RPMI8226 (cell line): Measurements from ENCODE around the gene TBCD.

Experiments used
- DNase-seq: peaks from one replicate; pipeline ENCODE4 v3.0.0-alpha.2; 2015

Gene TBCD

GRCh38 chr17:82872591-82873520, 121.0 kb downstream of the TBCD start:
- DNase-seq = no peak

DNA sequence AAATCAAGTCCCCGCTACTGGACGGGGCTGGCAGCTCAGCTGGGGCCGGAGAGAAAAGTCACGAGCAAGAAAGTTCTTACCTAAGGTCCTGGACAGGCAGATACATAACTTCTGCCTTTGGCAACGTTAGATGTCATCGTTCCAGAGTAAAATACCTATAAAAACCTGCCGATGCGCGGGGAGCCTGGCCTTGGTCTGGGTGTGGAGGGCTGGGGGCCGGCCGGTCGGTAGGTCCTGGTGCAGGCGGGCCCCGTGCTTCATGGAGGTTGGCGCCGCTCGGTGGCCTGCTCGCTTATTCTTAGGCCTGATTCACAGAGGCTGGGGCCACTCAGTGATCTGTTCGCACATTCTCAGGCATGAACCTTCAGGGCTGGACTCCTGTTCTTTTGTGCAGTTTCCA, 121.7 kb downstream of the TBCD start:
- no peak for DNase-seq

DNA sequence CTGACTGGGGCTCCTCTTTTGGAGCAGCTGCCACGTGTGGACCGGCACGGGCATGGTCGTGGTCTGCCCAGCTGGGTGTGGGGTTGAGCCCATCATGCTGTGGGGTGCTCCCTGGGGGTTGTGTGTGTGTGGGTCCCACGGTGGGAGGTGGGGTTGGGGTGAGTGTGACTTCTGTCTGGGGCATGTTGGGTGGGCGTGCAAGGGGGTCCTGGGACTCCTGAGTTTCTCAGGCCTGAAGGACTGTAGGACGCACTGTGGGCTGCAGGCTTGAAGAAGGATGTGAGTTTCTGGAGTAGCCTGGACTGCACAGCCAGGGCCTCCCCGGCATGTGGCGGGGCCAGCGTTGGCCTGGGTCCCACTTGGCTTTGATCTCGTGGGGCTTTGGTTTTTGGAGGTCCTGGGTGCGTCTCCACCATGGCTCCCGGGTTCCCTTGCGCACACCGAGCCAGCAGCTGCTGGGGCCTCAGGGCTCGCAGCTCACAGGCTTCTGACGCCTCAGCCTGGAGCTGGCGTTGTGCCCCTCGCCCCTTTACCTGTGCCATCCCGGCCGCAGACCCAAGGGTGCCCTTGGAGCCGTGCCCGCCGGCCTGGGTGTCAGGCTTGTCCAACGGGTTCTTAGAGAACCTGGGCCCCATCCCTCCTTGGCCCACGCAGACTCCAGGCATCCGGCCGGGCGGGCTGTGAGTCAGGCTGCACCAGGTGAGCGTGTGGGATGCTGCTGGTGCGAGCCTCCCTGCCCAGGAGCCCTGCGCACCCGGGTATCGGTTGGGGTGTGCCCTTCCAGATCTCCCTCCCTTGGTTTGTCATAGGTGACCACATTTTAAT, 122.4 kb downstream of the TBCD start:
- no peak for DNase-seq

- no peak for DNase-seq
These were observed 123.6 kb downstream of the TBCD start for GRCh38 chr17:82875407-82875856.

DNA sequence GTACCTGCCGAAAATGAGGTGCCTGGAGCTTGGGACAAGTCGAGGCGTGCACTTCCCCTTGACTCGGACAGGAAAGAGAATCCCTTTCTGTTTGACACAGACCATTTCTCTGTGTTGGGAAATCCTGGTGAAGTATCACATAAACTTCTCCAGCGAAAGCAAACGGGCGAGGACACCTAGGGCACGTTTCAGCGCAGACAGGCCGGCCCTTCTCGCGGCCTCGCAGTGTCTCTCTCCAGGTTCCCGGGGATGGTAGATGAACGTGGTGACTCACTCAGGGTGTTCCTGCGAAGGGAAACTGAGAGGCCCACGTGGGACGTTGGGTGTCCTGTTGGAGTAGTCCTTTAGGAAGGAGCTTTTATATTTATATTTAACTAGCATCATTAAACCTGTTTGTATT, 124.3 kb downstream of the TBCD start:
- DNase-seq = no peak

- no peak for DNase-seq
These were observed 124.9 kb downstream of the TBCD start for GRCh38 chr17:82876602-82877379.

DNA sequence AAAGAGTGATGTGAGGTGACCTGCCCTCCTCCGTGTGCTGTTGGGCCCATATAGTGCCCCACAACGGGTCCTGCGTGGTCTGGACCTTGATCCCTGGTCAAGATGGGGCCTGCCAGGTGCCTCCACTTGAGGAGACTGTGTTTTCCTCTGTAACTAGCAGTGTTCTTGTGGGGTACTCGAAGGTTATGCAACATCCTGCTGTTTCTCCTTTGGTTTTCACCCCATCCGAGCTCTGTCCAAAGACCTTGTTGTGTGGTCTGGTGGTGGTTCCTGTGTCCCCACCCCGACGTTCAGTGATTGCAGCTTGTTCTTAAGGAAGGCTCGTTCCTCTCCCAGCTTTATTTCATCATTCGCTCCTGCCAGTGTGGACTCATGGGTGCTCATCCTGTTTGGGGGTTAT, 126.7 kb downstream of the TBCD start:
- no peak for DNase-seq

DNA sequence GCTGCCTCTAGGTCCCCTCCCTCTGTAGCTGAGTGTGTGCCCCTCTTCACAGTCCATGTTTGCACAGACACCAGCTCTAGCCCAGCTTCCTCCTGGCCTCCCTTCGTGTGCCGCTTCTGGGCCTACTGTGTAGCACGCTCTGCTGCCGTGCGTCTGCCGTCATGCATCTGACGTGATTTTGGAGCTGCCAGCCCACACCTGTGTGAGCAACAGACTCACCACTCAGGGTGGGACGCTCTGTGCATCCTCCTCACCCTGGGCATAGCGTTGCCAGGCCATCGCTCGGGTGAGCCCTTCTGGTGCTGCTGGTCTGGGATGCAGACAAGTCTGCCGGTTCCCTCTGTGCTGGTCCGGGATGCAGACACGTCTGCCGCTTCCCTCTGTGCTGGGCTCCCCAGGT, 127.4 kb downstream of the TBCD start:
- DNase-seq = no peak

GRCh38 chr17:82880620-82881323, 128.9 kb downstream of the TBCD start:
- DNase-seq = no peak

DNA sequence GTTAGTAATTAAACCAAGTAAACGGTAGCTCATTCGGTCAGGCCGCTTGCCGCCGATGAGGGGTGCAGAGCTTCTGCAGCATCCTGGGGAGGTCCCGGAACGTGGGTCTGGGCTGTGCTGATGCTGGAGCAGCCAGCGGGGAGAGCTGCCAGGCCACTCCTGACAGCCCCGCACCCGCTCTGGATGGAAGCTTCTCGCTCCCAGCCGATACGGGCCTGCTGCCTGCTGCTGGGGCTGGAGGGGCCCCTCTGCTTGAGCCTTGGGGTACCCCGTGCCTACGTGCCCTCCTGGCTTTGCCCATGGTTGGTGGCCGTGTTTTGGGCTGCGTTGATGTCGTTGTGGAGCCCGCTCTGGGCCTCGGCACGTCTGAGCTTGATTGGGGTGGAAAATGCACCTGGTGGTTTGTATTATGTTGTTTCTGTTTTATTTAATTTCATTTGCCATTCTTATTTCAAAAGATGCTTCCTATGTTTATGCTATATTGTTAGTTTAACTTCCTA, 129.5 kb downstream of the TBCD start:
- DNase-seq = no peak

DNA sequence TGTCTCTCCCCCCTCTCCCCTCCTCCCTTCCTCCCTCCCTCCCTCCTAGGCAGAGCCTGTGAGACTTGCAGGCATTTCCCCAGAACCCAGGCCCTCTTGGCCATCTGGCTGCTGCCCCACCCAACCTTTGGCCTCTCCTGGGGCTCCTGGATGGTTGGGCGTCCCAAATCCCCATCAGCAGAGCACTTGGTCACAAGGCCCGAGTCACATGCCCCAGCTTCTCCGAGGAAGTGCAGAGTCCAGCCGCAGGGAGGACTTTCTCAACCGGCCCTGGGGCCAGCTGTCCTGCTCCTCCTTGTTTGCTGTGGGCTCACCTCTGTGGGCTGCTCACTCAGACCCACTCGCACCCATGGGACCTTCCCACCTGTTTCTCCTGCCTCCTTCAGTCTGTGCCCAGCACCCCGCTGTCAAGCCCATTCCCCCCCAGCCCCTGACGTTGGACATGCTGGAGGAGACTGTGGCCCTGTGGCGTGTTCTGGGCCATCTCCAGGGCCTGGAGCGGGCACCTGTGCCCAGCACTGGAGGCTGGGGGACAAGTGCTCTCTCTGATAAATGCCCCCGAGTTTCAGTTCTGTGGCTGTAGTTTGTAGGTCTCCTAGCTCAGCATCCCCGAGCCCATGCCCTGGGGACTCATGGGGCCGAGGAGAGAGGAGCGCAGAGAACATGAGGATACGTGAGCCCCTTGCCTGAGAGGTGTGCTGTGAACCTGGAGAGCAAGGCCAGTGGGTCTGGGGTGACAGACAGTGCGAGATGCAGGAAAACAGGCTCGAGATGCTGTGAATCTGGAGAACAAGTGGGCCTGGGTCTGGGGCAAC, 130.2 kb downstream of the TBCD start:
- no peak for DNase-seq

- no peak for DNase-seq
These were observed 131.0 kb downstream of the TBCD start for GRCh38 chr17:82882715-82883418.

DNA sequence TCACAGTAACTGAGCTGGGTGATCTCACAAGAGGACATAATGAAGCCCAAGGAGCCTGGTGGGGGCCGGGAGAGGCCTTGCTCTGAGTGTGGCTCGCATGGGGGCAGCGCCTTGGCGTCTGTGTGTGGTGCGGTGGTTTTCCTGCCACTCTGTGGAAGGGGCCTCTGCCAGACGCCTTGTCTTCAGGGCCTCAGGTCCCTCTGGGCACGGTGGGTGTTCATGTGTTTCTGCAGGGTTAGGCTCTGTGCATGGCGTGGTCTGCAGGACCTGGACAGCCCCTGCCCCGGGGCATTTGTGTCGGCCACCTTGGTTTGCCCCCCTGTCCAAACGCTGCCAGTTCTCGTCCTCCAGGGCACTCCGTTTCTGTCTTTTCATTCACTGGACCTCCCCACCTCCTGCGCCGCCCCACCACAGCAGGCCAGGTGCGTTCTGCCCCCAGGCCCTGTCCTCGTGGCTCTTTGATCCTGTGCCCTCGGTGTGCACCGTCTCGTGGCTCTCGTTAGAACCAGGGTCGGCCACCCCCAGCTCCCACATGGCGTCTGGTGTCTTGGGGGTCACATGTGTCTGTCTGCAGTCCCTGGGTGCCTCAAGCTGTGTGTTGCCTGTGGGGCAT, 131.7 kb downstream of the TBCD start:
- DNase-seq = no peak

DNA sequence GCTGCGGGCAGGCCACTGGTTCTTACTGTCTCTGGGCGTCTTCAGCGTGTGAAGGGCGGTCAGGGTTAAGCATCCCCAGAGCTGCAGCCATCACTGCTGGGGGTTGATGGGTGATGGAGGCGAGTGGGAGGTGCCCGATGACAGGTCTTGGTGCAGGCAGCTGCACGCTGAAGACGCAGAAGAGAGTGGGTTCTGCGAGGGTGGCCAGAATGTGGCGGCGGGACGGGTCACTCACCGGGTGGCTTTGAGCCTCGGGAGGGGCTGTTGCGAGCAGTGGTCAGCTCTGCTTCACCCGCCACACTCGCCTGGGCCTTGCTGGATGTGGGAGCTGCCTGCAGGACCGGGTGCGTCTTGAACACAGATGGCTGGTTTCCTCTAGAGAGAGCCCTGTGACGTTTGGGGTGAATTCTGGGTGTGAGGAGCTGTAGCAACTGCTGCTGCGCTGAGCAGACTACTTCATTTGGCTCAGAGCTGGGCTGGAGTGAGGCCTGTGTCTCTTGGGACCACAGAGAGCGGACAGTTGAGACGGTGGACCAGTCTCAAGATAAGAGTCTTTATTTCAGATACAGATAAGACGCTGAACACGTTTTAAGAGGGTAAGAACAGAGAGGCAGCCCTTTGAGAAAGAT, 132.6 kb downstream of the TBCD start:
- no peak for DNase-seq

- no peak for DNase-seq
These were observed 133.1 kb downstream of the TBCD start for GRCh38 chr17:82884970-82885353.

GRCh38 chr17:82887255-82888164, 135.6 kb downstream of the TBCD start:
- no peak for DNase-seq

- DNase-seq = no peak
These were observed 137.0 kb downstream of the TBCD start for GRCh38 chr17:82888583-82889495.
